GM19023 (cell line): ENCODE measurements around the gene FIG4.
"Not testable (repeated sequence)": the region's sequence is repeated elsewhere in the genome, so short reads cannot be mapped to it uniquely, and the experiment has no call there.

Experiments used
- ATAC-seq: cut with Tn5 transposase; IDR thresholded peaks from one replicate; pipeline ENCODE4 v1.9.1; 2021; ENCODE audit warnings: mild to moderate bottlenecking, moderate library complexity; ENCODE audit not compliant: unreplicated experiment

FIG4 gene

DNA sequence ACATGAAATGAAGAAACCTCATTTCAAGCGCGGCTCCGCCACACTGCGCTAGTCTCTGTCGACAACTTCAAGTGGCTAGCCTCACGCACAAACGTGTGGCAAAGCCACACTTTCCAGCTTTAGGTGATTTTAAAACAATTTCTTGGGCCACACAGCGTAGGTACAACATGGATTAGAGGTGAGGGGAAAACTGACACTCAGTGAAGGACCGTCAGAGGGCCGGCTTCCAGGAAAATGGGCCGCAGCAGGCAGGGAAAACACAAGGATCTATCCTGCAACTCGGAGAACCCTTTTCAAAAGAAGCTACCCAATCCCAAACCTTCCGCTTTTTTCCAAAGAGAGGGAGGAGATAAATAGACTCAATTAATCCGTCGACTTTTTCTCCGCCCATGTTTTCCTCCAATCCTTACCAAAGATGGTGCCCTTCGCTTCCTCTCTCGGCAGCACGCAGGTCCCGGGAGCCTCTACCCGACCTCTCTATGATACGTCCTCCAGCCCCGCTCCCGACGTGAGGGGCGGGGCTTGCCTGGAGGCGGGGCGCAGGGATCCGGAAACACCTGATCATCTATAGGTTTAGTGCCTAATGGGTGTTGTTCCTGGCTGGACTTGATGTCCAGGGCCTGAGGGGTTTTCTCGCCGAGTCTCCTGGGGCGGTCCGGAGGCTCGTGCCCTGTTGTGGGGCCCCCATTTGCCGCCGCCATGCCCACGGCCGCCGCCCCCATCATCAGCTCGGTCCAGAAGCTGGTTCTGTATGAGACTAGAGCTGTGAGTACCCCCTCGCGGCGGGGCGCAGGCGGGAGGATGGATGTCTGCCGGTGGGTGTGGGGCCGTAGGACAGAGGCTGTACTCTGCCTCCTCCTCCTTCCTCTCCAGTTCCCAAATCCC is at the start of gene FIG4, which contains the start of gene AK9:
Gene FIG4 (plus strand): TSS at position 560 of the 885 bp plus-strand sequence. CDS start 140 bp downstream, at position 700.
Gene AK9 (minus strand): TSS at position 466 of the 885 bp plus-strand sequence. CDS start 15,457 bp downstream, outside the sequence.
- ATAC-seq: peak; percentile 97

- ATAC-seq: no peak
These were observed 47.0 kb upstream of the FIG4 start for GRCh38 chr6:109644131-109644530.

DNA sequence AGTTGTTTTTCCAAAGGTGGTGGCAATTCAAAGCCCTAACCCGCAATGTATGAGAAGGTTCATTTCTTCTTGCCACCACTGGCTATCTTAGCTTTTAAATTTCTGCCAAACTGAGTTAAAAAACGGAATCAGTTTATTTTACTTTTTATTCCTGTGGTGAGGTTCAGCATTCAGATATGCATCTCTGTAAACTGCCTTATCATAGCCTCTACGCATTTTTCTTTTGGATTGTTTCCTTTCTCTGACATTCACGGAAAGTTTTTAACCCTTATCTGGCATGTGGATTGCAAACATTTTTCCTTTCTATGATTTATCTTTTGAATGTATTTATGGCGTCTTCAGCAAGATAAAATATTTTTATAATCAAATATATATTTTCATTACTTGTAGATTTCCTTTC is 37.8 kb upstream of the FIG4 start:
- ATAC-seq: no peak

DNA sequence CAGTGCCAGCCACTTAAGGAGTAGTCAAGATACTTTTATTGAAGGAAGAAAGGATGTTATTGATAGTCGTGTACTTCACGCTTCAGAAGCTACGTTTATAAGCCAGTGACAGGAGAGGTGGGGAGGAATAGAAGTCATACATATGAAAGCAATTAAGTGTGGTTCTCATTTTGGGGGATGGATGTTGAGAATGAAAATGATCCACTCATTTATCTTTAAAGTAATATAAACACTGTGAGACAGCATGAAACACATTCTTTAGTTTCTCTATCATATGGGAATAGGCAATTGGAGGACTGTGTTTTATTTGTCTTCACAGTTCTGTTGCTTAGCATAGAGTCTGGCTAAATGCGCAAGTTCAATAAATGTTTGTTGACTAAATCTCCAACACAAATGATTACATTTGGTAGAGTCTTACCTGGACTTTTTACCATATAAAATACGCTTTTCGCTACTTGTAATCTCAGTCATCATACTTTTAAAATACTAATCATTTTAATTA is 35.3 kb upstream of the FIG4 start:
- no peak for ATAC-seq

GRCh38 chr6:109660526-109661320 is 30.4 kb upstream of the FIG4 start:
- no peak for ATAC-seq

- no peak for ATAC-seq
These were observed 28.9 kb upstream of the FIG4 start for GRCh38 chr6:109662192-109662591.

GRCh38 chr6:109669811-109670210 is 21.3 kb upstream of the FIG4 start:
- no peak for ATAC-seq

DNA sequence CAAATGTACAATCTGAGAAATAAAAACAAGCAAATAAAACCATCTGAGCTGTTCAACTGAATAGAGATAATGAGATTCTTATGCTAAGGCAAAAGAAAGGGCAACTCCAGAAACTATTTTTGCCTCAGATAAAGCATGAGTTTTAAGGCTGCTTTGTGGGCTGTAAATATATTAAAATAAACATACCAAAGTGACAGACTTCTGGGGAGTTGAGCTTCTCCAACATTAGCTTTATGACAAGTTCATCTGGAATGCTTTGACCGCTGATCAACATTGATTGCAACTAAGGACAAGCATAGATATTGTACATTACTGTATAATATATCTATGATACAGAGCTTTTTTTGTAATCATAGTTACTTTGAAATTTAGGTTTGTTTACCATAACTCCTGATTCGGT is 19.4 kb upstream of the FIG4 start:
- no peak for ATAC-seq

GRCh38 chr6:109672175-109672574 is 18.9 kb upstream of the FIG4 start:
- ATAC-seq: no peak

- no peak for ATAC-seq
These were observed 18.3 kb upstream of the FIG4 start for GRCh38 chr6:109672839-109673238.

DNA sequence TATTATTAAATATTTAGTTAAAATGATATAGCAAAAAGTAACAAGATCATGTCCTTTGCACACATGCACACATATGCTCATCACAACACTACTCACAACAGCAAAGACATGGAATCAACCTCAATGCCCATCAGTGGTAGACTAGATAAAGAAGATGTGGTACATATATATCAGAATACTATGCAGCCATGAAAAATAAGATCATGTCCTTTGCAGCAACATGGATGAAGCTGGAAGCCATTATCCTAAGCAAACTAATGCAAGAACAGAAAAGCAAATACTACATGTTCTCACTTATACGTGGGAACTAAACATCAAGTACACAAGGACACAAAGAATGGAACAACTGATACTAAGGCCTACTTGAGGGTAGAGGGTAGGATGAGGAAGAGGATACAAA is 14.4 kb upstream of the FIG4 start:
- no peak for ATAC-seq

DNA sequence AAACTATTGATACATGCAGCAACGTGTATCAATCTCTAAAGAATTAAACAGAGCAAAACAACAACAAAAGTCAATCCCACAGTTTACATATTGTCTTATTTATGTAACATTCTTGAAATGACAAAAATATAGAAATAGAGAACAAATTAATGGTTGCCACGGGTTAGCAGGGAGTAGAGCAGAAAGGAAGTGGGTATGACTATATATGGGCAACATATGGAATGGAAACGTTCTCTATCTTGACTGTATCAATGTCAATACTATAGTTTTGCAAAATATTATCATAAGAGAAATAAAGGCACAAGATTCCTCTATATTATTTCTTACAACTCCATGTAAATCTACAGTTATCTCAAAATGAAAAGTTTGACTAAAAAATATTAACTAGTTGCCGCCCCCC is 12.9 kb upstream of the FIG4 start:
- ATAC-seq: no peak

- not testable (repeated sequence) for ATAC-seq
These were observed 12.2 kb upstream of the FIG4 start for GRCh38 chr6:109678661-109679505.

GRCh38 chr6:109686566-109687265 is 4.4 kb upstream of the FIG4 start:
- no peak for ATAC-seq

DNA sequence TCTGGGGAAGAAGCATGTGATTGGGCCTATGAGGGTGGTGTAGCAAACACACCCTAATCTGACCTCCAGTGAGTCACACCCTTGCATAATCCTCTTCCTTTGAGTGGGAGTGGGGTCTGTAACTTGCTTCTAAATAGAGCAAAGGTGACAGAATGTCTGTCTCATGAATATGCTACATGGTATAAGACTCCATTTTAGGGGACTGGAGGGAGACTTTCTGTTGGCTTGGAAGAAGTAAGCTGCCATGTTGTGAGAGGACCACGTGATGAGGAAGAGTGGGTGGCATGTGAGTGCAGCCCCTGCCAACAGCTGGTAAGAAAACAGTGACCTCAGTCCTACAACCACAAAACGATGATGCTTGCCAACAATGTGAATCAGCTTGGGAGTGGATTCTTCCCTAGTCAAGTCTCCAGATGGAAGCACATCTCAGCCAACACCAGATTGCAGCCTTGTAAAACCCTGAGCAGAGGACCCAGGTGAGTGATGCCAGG is 3.8 kb upstream of the FIG4 start:
- ATAC-seq: no peak

- ATAC-seq: peak; percentile 46
These were observed 741 bp upstream of the FIG4 start for GRCh38 chr6:109690373-109690736.

DNA sequence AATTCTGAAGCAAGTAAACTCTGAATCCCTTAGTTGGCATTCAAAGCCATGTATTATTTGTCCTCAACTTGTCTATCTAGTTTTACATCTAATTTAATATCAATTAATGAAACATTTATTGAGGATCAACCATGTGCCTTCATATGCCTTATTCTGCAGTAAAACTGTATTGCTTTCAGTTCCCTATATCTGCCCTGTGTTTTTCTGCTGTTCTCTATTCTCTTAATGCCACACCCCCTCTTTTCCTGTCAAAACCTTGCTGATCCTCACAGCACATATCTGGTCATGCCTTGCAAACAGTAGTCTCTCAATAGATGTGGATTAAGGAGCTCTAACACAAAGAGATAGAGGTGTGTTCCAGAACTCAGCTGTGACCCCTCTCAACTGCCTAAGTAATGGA is 2.0 kb downstream of the FIG4 start:
- no peak for ATAC-seq

DNA sequence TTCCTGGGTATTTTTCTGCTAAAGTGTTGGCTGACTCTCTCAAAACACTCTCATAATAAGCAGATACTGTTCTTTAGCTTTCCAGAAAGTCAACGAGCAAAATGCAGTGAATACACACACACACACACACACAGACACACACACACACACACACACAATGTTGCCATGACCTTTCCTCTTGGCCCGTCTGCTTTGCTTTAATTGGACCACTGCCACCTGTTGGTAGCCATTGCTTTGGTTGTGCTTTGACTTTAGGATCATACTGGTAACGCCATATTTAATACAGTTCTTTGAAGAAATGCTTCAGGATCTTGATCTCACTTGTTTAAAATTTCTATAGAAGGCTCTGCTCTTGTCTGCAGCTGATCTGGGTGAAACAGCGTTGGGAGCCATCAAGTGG is 4.4 kb downstream of the FIG4 start:
- ATAC-seq: no peak

DNA sequence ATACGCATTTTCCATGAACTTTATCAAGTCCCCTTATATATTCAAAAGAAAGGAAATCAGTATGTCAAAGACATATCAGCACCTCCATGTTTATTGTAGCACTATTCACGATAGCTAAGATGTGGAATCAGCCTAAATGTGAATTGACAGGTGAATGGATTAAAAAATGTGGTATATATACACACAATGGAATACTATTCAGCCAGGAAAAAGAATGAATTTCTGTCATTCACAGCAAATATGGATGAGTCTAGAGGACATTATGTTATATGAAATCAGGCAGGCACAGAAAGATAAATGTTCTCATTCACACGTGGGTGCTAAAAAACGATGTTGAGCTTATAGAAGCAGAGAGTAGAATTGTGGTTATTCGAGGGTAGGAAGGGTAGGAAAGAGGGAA is 5.3 kb downstream of the FIG4 start:
- ATAC-seq: no peak

DNA sequence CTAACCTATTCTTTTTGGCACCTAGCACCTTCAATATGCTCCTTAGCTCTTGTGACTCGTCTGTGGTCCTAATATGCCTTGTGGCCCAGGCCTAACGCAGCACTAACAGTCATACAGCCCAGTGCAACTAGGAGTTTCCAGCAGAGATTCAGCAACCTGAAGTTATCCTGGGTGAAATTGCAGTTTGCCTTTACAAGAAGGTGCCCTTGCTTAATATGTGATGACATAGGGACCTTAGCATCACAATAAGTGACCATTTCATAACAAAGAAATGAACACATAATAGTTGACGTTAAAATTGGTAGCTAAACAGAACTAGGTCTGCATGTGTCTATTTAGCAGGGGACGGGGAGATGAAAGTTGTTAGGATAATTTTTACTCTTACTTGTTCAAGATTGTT is 10.1 kb downstream of the FIG4 start:
- no peak for ATAC-seq
